WTC11 (cell line): ENCODE results near the gene SLC19A3.

Experiments
- JUN ChIP-seq: sonication (generic); formaldehyde crosslinking; IDR thresholded peaks from 2 replicates; pipeline ENCODE4 v1.8.0; 2023; ENCODE audit warnings: mild to moderate bottlenecking, missing genetic modification reagents
- NR3C1 ChIP-seq: sonication (generic); formaldehyde crosslinking; conservative IDR thresholded peaks from 2 replicates; pipeline ENCODE4 v1.8.1; 2023; ENCODE audit warnings: low read depth, mild to moderate bottlenecking, missing genetic modification reagents
- TF ChIP-seq, protein P1 (sequence below): fragments of 200-600 bp; IDR thresholded peaks from 2 replicates; pipeline ENCODE4 v1.8.0; 2022; ENCODE audit warnings: antibody characterized with exemption
- TF ChIP-seq, protein P2 (sequence below): sonication (generic); formaldehyde crosslinking; IDR thresholded peaks from 2 replicates; pipeline ENCODE4 v1.8.1; 2023; ENCODE audit warnings: mild to moderate bottlenecking, missing genetic modification reagents
- TF ChIP-seq, protein P3 (sequence below): sonication (generic); formaldehyde crosslinking; conservative IDR thresholded peaks from 2 replicates; pipeline ENCODE4 v1.8.1; 2022; ENCODE audit warnings: mild to moderate bottlenecking, missing genetic modification reagents
- TF ChIP-seq, protein P4 (sequence below): sonication (generic); formaldehyde crosslinking; IDR thresholded peaks from 2 replicates; pipeline ENCODE4 v1.8.0; 2022; ENCODE audit warnings: mild to moderate bottlenecking, missing genetic modification reagents
- TF ChIP-seq, protein P5 (sequence below): sonication (generic); formaldehyde crosslinking; IDR thresholded peaks from 2 replicates; pipeline ENCODE4 v1.8.1; 2023; ENCODE audit warnings: mild to moderate bottlenecking, missing genetic modification reagents, moderate library complexity
- TF ChIP-seq, protein P6 (sequence below): sonication (generic); formaldehyde crosslinking; IDR thresholded peaks from 2 replicates; pipeline ENCODE4 v1.8.1; 2022; ENCODE audit warnings: low read depth, missing genetic modification reagents, borderline replicate concordance
- TF ChIP-seq, protein P7 (sequence below): sonication (generic); formaldehyde crosslinking; IDR thresholded peaks from 2 replicates; pipeline ENCODE4 v1.8.1; 2022; ENCODE audit warnings: mild to moderate bottlenecking, missing genetic modification reagents, moderate library complexity, borderline replicate concordance

DNA sequence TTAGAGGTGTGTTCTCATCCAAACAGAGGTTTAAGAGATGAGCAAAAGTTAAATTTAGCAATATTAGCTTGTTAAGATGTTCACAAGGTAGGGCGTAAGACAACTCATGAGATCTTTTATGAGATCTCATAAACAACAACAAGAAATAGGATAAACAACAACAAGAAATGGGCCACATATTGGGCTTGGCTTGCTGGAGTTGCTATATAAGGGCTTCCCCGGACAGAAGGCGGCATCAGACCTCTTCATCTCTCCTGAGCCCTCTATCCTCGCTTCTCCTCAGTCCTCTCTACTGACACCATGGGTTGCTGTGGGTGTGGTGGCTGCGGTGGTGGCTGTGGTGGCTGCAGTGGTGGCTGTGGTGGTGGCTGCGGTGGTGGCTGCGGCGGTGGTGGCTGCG, 27.8 kb upstream of the SLC19A3 start, which contains the start of gene SCYGR8:
- TF ChIP-seq, protein P1, sequence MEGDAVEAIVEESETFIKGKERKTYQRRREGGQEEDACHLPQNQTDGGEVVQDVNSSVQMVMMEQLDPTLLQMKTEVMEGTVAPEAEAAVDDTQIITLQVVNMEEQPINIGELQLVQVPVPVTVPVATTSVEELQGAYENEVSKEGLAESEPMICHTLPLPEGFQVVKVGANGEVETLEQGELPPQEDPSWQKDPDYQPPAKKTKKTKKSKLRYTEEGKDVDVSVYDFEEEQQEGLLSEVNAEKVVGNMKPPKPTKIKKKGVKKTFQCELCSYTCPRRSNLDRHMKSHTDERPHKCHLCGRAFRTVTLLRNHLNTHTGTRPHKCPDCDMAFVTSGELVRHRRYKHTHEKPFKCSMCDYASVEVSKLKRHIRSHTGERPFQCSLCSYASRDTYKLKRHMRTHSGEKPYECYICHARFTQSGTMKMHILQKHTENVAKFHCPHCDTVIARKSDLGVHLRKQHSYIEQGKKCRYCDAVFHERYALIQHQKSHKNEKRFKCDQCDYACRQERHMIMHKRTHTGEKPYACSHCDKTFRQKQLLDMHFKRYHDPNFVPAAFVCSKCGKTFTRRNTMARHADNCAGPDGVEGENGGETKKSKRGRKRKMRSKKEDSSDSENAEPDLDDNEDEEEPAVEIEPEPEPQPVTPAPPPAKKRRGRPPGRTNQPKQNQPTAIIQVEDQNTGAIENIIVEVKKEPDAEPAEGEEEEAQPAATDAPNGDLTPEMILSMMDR = no peak
- no peak for TF ChIP-seq JUN (CRISPR knock-in tag)
- TF ChIP-seq, protein P2, sequence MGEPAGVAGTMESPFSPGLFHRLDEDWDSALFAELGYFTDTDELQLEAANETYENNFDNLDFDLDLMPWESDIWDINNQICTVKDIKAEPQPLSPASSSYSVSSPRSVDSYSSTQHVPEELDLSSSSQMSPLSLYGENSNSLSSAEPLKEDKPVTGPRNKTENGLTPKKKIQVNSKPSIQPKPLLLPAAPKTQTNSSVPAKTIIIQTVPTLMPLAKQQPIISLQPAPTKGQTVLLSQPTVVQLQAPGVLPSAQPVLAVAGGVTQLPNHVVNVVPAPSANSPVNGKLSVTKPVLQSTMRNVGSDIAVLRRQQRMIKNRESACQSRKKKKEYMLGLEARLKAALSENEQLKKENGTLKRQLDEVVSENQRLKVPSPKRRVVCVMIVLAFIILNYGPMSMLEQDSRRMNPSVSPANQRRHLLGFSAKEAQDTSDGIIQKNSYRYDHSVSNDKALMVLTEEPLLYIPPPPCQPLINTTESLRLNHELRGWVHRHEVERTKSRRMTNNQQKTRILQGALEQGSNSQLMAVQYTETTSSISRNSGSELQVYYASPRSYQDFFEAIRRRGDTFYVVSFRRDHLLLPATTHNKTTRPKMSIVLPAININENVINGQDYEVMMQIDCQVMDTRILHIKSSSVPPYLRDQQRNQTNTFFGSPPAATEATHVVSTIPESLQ = no peak
- TF ChIP-seq, protein P3, sequence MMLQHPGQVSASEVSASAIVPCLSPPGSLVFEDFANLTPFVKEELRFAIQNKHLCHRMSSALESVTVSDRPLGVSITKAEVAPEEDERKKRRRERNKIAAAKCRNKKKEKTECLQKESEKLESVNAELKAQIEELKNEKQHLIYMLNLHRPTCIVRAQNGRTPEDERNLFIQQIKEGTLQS (CRISPR knock-in tag) = no peak
- TF ChIP-seq, protein P4, sequence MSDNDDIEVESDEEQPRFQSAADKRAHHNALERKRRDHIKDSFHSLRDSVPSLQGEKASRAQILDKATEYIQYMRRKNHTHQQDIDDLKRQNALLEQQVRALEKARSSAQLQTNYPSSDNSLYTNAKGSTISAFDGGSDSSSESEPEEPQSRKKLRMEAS (CRISPR knock-in tag) = no peak
- TF ChIP-seq, protein P5, sequence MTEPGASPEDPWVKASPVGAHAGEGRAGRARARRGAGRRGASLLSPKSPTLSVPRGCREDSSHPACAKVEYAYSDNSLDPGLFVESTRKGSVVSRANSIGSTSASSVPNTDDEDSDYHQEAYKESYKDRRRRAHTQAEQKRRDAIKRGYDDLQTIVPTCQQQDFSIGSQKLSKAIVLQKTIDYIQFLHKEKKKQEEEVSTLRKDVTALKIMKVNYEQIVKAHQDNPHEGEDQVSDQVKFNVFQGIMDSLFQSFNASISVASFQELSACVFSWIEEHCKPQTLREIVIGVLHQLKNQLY (CRISPR knock-in tag) = no peak
- no peak for TF ChIP-seq NR3C1 (CRISPR knock-in tag)
- TF ChIP-seq, protein P6, sequence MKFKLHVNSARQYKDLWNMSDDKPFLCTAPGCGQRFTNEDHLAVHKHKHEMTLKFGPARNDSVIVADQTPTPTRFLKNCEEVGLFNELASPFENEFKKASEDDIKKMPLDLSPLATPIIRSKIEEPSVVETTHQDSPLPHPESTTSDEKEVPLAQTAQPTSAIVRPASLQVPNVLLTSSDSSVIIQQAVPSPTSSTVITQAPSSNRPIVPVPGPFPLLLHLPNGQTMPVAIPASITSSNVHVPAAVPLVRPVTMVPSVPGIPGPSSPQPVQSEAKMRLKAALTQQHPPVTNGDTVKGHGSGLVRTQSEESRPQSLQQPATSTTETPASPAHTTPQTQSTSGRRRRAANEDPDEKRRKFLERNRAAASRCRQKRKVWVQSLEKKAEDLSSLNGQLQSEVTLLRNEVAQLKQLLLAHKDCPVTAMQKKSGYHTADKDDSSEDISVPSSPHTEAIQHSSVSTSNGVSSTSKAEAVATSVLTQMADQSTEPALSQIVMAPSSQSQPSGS (CRISPR knock-in tag) = no peak
- TF ChIP-seq, protein P7, sequence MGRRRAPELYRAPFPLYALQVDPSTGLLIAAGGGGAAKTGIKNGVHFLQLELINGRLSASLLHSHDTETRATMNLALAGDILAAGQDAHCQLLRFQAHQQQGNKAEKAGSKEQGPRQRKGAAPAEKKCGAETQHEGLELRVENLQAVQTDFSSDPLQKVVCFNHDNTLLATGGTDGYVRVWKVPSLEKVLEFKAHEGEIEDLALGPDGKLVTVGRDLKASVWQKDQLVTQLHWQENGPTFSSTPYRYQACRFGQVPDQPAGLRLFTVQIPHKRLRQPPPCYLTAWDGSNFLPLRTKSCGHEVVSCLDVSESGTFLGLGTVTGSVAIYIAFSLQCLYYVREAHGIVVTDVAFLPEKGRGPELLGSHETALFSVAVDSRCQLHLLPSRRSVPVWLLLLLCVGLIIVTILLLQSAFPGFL (CRISPR knock-in tag) = no peak
